LNCAP (cell line): ENCODE data around the gene FMN2.
A peak's percentile ranks its signal among the peaks of the same experiment; 100 is the strongest.

Experiments
- CTCF ChIP-seq: fragments of 450-650 bp; IDR thresholded peaks from 2 replicates; pipeline ENCODE4 v1.5.1; 2017; ENCODE audit warnings: mild to moderate bottlenecking

FMN2 gene

GRCh38 chr1:240441669-240442068 lies 350.0 kb downstream of the FMN2 start:
- no peak for TF ChIP-seq CTCF

- TF ChIP-seq CTCF = no peak
Measured at GRCh38 chr1:240445369-240445768, 353.7 kb downstream of the FMN2 start.

GRCh38 chr1:240455228-240455821 lies 363.6 kb downstream of the FMN2 start:
- TF ChIP-seq CTCF = peak; percentile 57

GRCh38 chr1:240457203-240457602 lies 365.5 kb downstream of the FMN2 start:
- no peak for TF ChIP-seq CTCF

GRCh38 chr1:240462277-240462676 lies 370.6 kb downstream of the FMN2 start:
- TF ChIP-seq CTCF = no peak

GRCh38 chr1:240462766-240463395 lies 371.2 kb downstream of the FMN2 start:
- TF ChIP-seq CTCF = no peak

- TF ChIP-seq CTCF = no peak
Measured at GRCh38 chr1:240464099-240464498, 372.4 kb downstream of the FMN2 start.
